Naive thymus-derived CD4-positive, alpha-beta T cell (primary cell): ENCODE measurements around the gene FHAD1. TPM values are rescaled to one million over a fixed set of nuclear protein-coding genes. Genes with fewer than 3 reads are reported as not detected.

Experiments
- ATAC-seq: fragments of 150-1000 bp; cut with Tn5 transposase; 2 replicates; pipeline ENCODE4 v1.10.0; 2021; ENCODE audit warnings: mild to moderate bottlenecking, moderate library complexity
- CTCF ChIA-PET: fragments of 350-600 bp; sonication (Branson Sonifier 250); formaldehyde crosslinking; loops from one replicate; lab custom pipeline; 2021; ENCODE audit warnings: antibody characterized with exemption; lab: Charles Lee
- POLR2A ChIA-PET: fragments of 350-600 bp; sonication (Branson Sonifier 250); formaldehyde crosslinking; loops from one replicate; lab custom pipeline; 2021; ENCODE audit warnings: antibody characterized with exemption, inconsistent platforms; lab: Charles Lee
- DNase-seq, 9 donors: peaks; one replicate each; pipeline versions ENCODE4 v3.0.0 to v3.0.0-alpha.2; 2020 to 2022; ENCODE audit warnings: mixed read lengths in 1 of 9
- H3K27ac ChIP-seq: one replicate; pipeline ENCODE4 v1.7.0; 2013; ENCODE audit warnings: mild to moderate bottlenecking, low read depth, low read length, moderate library complexity
- H3K27me3 ChIP-seq, 2 donors: one replicate each; pipeline ENCODE4 v1.7.0; 2013; ENCODE audit warnings: low read length in 2 of 2, mild to moderate bottlenecking in 2 of 2, moderate library complexity in 2 of 2; ENCODE audit not compliant: control insufficient read depth in 2 of 2, insufficient read depth in 2 of 2
- H3K36me3 ChIP-seq, 3 experiments: 1 replicate in 2 of 3; 2 replicates in 1 of 3; pipeline ENCODE4 v1.7.0; 2013; ENCODE audit warnings: low read length in 3 of 3, mild to moderate bottlenecking in 3 of 3, moderate library complexity in 1 of 3; ENCODE audit not compliant: insufficient read depth in 3 of 3, control insufficient read depth in 2 of 3
- H3K4me1 ChIP-seq, 2 donors: one replicate each; pipeline ENCODE4 v1.7.0; 2013; ENCODE audit warnings: low read length in 2 of 2, mild to moderate bottlenecking in 2 of 2, moderate library complexity in 1 of 2; ENCODE audit not compliant: control insufficient read depth in 2 of 2, insufficient read depth in 2 of 2
- H3K4me3 ChIP-seq: 2 replicates; pipeline ENCODE4 v1.7.0; 2013; ENCODE audit warnings: mild to moderate bottlenecking, low read length
- H3K9me3 ChIP-seq, 3 experiments: 1 replicate in 2 of 3; 2 replicates in 1 of 3; pipeline ENCODE4 v1.7.0; 2013; ENCODE audit warnings: low read length in 3 of 3; ENCODE audit not compliant: control insufficient read depth in 2 of 3
- H3K27ac Mint-ChIP-seq, 9 donors: one replicate each; pipeline ENCODE4 v1.8.0; 2020 to 2022; ENCODE audit warnings: mixed read lengths in 9 of 9, mild to moderate bottlenecking in 8 of 9, moderate library complexity in 5 of 9, inconsistent platforms in 2 of 9
- H3K27me3 Mint-ChIP-seq, 5 donors: one replicate each; pipeline ENCODE4 v1.8.0; 2021 to 2022; ENCODE audit warnings: mixed read lengths in 5 of 5, mild to moderate bottlenecking in 1 of 5
- H3K36me3 Mint-ChIP-seq, 5 donors: one replicate each; pipeline ENCODE4 v1.8.0; 2020 to 2022; ENCODE audit warnings: mixed read lengths in 5 of 5, mild to moderate bottlenecking in 3 of 5, inconsistent platforms in 1 of 5
- H3K4me1 Mint-ChIP-seq, 7 donors: one replicate each; pipeline ENCODE4 v1.8.0; 2020 to 2022; ENCODE audit warnings: mixed read lengths in 7 of 7, mild to moderate bottlenecking in 3 of 7, inconsistent platforms in 1 of 7
- H3K4me3 Mint-ChIP-seq, 10 donors: one replicate each; pipeline ENCODE4 v1.8.0; 2020 to 2022; ENCODE audit warnings: mild to moderate bottlenecking in 10 of 10, mixed read lengths in 10 of 10, moderate library complexity in 6 of 10, inconsistent platforms in 2 of 10
- H3K9me3 Mint-ChIP-seq, 11 donors: one replicate each; pipeline ENCODE4 v1.8.0; 2020 to 2022; ENCODE audit warnings: mixed read lengths in 11 of 11, mild to moderate bottlenecking in 4 of 11, inconsistent platforms in 1 of 11, moderate library complexity in 1 of 11
- intact Hi-C, 2 donors: fragments of 100-400 bp; cut with micrococcal nuclease; formaldehyde crosslinking; loops; one replicate each; pipeline ENCODE4 v1.15.1; 2023
- polyA plus RNA-seq, 2 donors: library from polyadenylated mRNA; unstranded; fragments of 300-500 nt; fragmentation: Illumina TruSeq; gene quantifications; one replicate each; pipeline ENCODE4 v1.2.3, GENCODE V29; 2021
- total RNA-seq, 6 experiments: library from RNA in 5 of 6; stranded (reverse) in 5 of 6; gene quantifications; 1 replicate in 5 of 6; 2 replicates in 1 of 6; pipeline ENCODE4 v1.2.3 and lab custom pipeline; 2021 to 2026

FHAD1 gene
- total and polyA plus RNA-seq, 7 experiments from 2014 or later, result 0.19 to 1.1 TPM; not detected in 5

- no peak overlapping the region for H3K27ac Mint-ChIP-seq
- DNase-seq (no peak), ATAC-seq (peak; percentile 40)
- peaks cover 0 to 9% (median 0%) of the 10 kb centered on the region in 7 donors for H3K4me1 Mint-ChIP-seq
- CTCF ChIA-PET, result no interaction called here
- H3K9me3 Mint-ChIP-seq, result no peaks in the 10 kb centered on the region
- Histone ChIP-seq H3K4me1 (no peaks in the 10 kb centered on the region), H3K27me3 (no peaks in the 10 kb centered on the region), H3K36me3 (no peaks in the 10 kb centered on the region), H3K4me3 (no peak overlapping the region), H3K27ac (no peak overlapping the region), H3K9me3 (no peaks in the 10 kb centered on the region)
- intact Hi-C loops, result no loop called here
- H3K36me3 Mint-ChIP-seq, result no peaks in the 10 kb centered on the region
- peaks cover 0 to 44% (median 10%) of the 10 kb centered on the region in 5 donors for H3K27me3 Mint-ChIP-seq
- POLR2A ChIA-PET, result no interaction called here
- no peak overlapping the region for H3K4me3 Mint-ChIP-seq
Measured at GRCh38 chr1:15218287-15219279, 28.4 kb upstream of the FHAD1 start.

- H3K27ac ChIP-seq, result no peak overlapping the region
- H3K27ac Mint-ChIP-seq, result no peak overlapping the region
- intact Hi-C loops, result no loop called here
- H3K4me3 Mint-ChIP-seq, result no peak overlapping the region
- H3K4me3 ChIP-seq, result no peak overlapping the region
- H3K9me3 Mint-ChIP-seq, result no peaks in the 10 kb centered on the region
- DNase-seq (no peak), ATAC-seq (no peak)
- CTCF ChIA-PET, result no interaction called here
- peaks cover 0 to 9% (median 0%) of the 10 kb centered on the region in 7 donors for H3K4me1 Mint-ChIP-seq
- no peaks in the 10 kb centered on the region for H3K36me3 Mint-ChIP-seq
- POLR2A ChIA-PET, result no interaction called here
- H3K27me3 Mint-ChIP-seq, result peaks cover 0 to 50% (median 10%) of the 10 kb centered on the region in 5 donors
- H3K4me1 ChIP-seq, result no peaks in the 10 kb centered on the region
- no peaks in the 10 kb centered on the region for H3K36me3 ChIP-seq
- no peaks in the 10 kb centered on the region for H3K27me3 ChIP-seq
- no peaks in the 10 kb centered on the region for H3K9me3 ChIP-seq
Measured at GRCh38 chr1:15219280-15220023, 27.6 kb upstream of the FHAD1 start.

- H3K9me3 Mint-ChIP-seq, result no peaks in the 10 kb centered on the region
- no peak for ATAC-seq
- H3K27me3 Mint-ChIP-seq, result peaks cover 0 to 54% (median 13%) of the 10 kb centered on the region in 5 donors
- POLR2A ChIA-PET, result no interaction called here
- Histone ChIP-seq H3K4me1 (no peaks in the 10 kb centered on the region), H3K9me3 (no peaks in the 10 kb centered on the region), H3K36me3 (no peaks in the 10 kb centered on the region), H3K4me3 (no peak overlapping the region), H3K27ac (no peak overlapping the region), H3K27me3 (no peaks in the 10 kb centered on the region)
- no peaks in the 10 kb centered on the region for H3K36me3 Mint-ChIP-seq
- DNase-seq, result no peak
- H3K4me3 Mint-ChIP-seq, result no peak overlapping the region
- peaks cover 0 to 9% (median 0%) of the 10 kb centered on the region in 7 donors for H3K4me1 Mint-ChIP-seq
- intact Hi-C loops, result no loop called here
- CTCF ChIA-PET, result no interaction called here
- H3K27ac Mint-ChIP-seq, result no peak overlapping the region
Measured at GRCh38 chr1:15220024-15220392, 27.0 kb upstream of the FHAD1 start.

- no peak overlapping the region for H3K4me3 Mint-ChIP-seq
- DNase-seq (no peak), ATAC-seq (no peak)
- no peaks in the 10 kb centered on the region for H3K9me3 ChIP-seq
- H3K36me3 ChIP-seq, result no peaks in the 10 kb centered on the region
- no peaks in the 10 kb centered on the region for H3K9me3 Mint-ChIP-seq
- ChIA-PET CTCF (no interaction called here), POLR2A (no interaction called here)
- H3K4me3 ChIP-seq, result no peak overlapping the region
- no peak overlapping the region for H3K27ac Mint-ChIP-seq
- peaks cover 0 to 9% (median 0%) of the 10 kb centered on the region in 7 donors for H3K4me1 Mint-ChIP-seq
- H3K36me3 Mint-ChIP-seq, result no peaks in the 10 kb centered on the region
- peaks cover 0 to 57% (median 13%) of the 10 kb centered on the region in 5 donors for H3K27me3 Mint-ChIP-seq
- intact Hi-C loops, result no loop called here
- no peaks in the 10 kb centered on the region for H3K27me3 ChIP-seq
- no peaks in the 10 kb centered on the region for H3K4me1 ChIP-seq
- no peak overlapping the region for H3K27ac ChIP-seq
Measured at GRCh38 chr1:15220825-15221431, 26.1 kb upstream of the FHAD1 start.

- peaks cover 0 to 9% (median 0%) of the 10 kb centered on the region in 7 donors for H3K4me1 Mint-ChIP-seq
- CTCF ChIA-PET, result no interaction called here
- no peaks in the 10 kb centered on the region for H3K36me3 Mint-ChIP-seq
- no peak for DNase-seq
- intact Hi-C loops, result no loop called here
- Histone ChIP-seq H3K36me3 (no peaks in the 10 kb centered on the region), H3K4me3 (no peak overlapping the region), H3K9me3 (no peaks in the 10 kb centered on the region), H3K27me3 (no peaks in the 10 kb centered on the region), H3K4me1 (no peaks in the 10 kb centered on the region), H3K27ac (no peak overlapping the region)
- peaks cover 0 to 53% (median 13%) of the 10 kb centered on the region in 5 donors for H3K27me3 Mint-ChIP-seq
- no peak for ATAC-seq
- no peaks in the 10 kb centered on the region for H3K9me3 Mint-ChIP-seq
- no peak overlapping the region for H3K4me3 Mint-ChIP-seq
- H3K27ac Mint-ChIP-seq, result no peak overlapping the region
- POLR2A ChIA-PET, result no interaction called here
Measured at GRCh38 chr1:15222653-15223303, 24.2 kb upstream of the FHAD1 start.

- Histone ChIP-seq H3K27ac (no peak overlapping the region), H3K27me3 (no peaks in the 10 kb centered on the region), H3K9me3 (no peaks in the 10 kb centered on the region), H3K36me3 (no peaks in the 10 kb centered on the region), H3K4me3 (no peak overlapping the region), H3K4me1 (no peaks in the 10 kb centered on the region)
- Mint-ChIP-seq H3K27me3 (peaks cover 0 to 47% (median 13%) of the 10 kb centered on the region in 5 donors), H3K27ac (no peak overlapping the region), H3K4me1 (peaks cover 0 to 6% (median 0%) of the 10 kb centered on the region in 7 donors), H3K36me3 (no peaks in the 10 kb centered on the region), H3K9me3 (no peaks in the 10 kb centered on the region), H3K4me3 (no peak overlapping the region)
- ChIA-PET CTCF (no interaction called here), POLR2A (no interaction called here)
- no peak for DNase-seq
- peak; percentile 48 for ATAC-seq
- intact Hi-C loops, result no loop called here
Measured at GRCh38 chr1:15224259-15224869, 22.7 kb upstream of the FHAD1 start.
